Activated CD4-positive, alpha-beta T cell treated with anti-CD3 and anti-CD28 coated beads for 36 hours (primary cell): ENCODE measurements around the gene HDHD5. TPM values are rescaled to one million over a fixed set of nuclear protein-coding genes. Genes with fewer than 3 reads are reported as not detected.

ENCODE experiments used
- ATAC-seq: fragments of 200-7000 bp; cut with Tn5 transposase; one replicate; pipeline ENCODE4 v1.10.0; 2021; ENCODE audit warnings: mild to moderate bottlenecking, moderate library complexity
- CTCF ChIA-PET: fragments of 350-600 bp; sonication (Branson Sonifier 250); formaldehyde crosslinking; loops from one replicate; lab custom pipeline; 2021; ENCODE audit warnings: antibody characterized with exemption; lab: Charles Lee
- POLR2A ChIA-PET: fragments of 350-600 bp; sonication (Branson Sonifier 250); formaldehyde crosslinking; loops from one replicate; lab custom pipeline; 2021; ENCODE audit warnings: antibody characterized with exemption, inconsistent platforms; lab: Charles Lee
- DNase-seq: peaks from one replicate; pipeline ENCODE4 v3.0.0-alpha.2; 2020
- H3K27ac Mint-ChIP-seq: one replicate; pipeline ENCODE4 v1.8.0; 2021; ENCODE audit warnings: mixed read lengths
- H3K27me3 Mint-ChIP-seq: one replicate; pipeline ENCODE4 v1.8.0; 2021; ENCODE audit warnings: mixed read lengths
- H3K36me3 Mint-ChIP-seq: one replicate; pipeline ENCODE4 v1.8.0; 2021; ENCODE audit warnings: low read depth, mixed read lengths
- H3K4me1 Mint-ChIP-seq: one replicate; pipeline ENCODE4 v1.8.0; 2021; ENCODE audit warnings: mixed read lengths
- H3K4me3 Mint-ChIP-seq: one replicate; pipeline ENCODE4 v1.8.0; 2021; ENCODE audit warnings: mild to moderate bottlenecking, moderate library complexity, mixed read lengths
- H3K9me3 Mint-ChIP-seq: one replicate; pipeline ENCODE4 v1.8.0; 2021; ENCODE audit warnings: low read depth, mixed read lengths
- intact Hi-C, 2 experiments: fragments of 100-400 bp; cut with DNase I in 1 of 2; cut with micrococcal nuclease in 1 of 2; formaldehyde crosslinking; loops; one replicate each; pipeline versions ENCODE4 v1.14.2 to v1.15.1; 2022 to 2024; cut with DNase I, micrococcal nuclease
- total RNA-seq, 2 experiments: library from RNA; stranded (reverse); gene quantifications; one replicate each; pipeline ENCODE4 v1.2.3, GENCODE V29; 2021

The HDHD5 gene
- total RNA-seq, 2 experiments from 2014 or later, result 51.6 to 69.0 TPM

GRCh38 chr22:17172029-17172833 is 13.2 kb upstream of the HDHD5 start:
- peak overlapping the region; percentile 51 for H3K27ac Mint-ChIP-seq
- no peak for ATAC-seq
- POLR2A ChIA-PET, result interaction anchor here (0.8 kb wide), 1 partner anchor 14 kb away, joined by 5 read pairs; no protein-coding TSS in a partner anchor

DNA sequence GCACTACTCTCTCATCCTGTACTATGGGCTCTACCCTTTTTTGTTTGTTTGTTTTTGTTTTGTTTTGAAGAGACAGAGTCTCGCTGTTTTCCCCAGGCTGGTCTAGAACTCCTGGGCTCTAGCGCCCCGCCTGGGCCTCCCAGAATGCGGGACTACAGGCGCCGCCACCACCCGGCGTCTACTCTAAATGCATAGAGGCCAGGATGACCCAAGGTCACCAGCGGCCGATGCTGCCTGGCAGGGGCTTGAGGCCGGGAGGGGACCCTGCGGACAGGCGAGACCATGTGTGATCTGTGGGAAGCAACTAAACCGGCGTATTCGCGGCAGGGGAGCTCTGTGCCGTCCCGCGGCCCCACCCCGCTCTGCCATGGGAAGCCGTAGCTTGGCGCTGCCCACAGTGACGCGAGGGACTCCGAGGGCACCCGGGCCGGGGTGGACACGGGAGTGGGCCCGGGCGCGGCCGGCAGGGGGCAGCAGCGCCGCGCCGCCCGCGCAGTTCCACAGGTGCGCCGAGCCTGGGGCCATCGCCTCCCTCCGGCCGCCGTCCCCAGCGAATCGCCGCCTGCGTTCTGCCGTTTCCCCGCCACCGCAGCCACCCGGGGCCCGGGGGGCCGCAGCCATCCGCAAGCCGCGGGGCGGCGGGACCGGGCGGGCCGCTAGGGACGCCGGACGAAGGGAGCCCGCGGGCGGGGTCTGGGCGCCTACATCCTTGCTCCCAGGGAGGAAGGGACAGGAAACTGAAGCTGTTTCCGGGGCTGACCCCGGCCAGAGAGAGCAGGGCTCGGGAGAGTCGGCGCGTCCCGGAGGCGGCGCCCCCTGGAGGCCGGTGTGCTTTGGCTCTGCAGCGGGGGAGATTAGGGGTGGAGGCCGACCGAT is 12.3 kb upstream of the HDHD5 start:
- CTCF ChIA-PET, result interaction anchor here (0.6 to 3.6 kb wide), 45 partner anchors 9 to 518 kb away, joined by 3 to 64 read pairs (median 4); partner anchors contain the start of genes ADA2 and HDHD5
- peak; percentile 91 for DNase-seq
- H3K4me3 Mint-ChIP-seq, result peak overlapping the region; percentile 78
- POLR2A ChIA-PET, result interaction anchor here (0.8 kb wide), 1 partner anchor 14 kb away, joined by 5 read pairs; no protein-coding TSS in a partner anchor
- ATAC-seq, result peak; percentile 91
- intact Hi-C loops, result loop anchor here (1.0 to 5.0 kb wide), 6 partner anchors 12 to 466 kb away; partner anchors contain the start of genes HDHD5 (in 2 of the 2), BCL2L13 (in 1 of the 2), CECR2 (in 1 of the 2) and IL17RA (in 1 of the 2)
- H3K27me3 Mint-ChIP-seq, result no peaks in the 10 kb centered on the region
- peaks cover 7% of the 10 kb centered on the region for H3K4me1 Mint-ChIP-seq
- peak overlapping the region; percentile 72 for H3K27ac Mint-ChIP-seq
- no peaks in the 10 kb centered on the region for H3K36me3 Mint-ChIP-seq
- H3K9me3 Mint-ChIP-seq, result no peaks in the 10 kb centered on the region

More at GRCh38 chr22:17172029-17172833, 13.2 kb upstream of the HDHD5 start:
- H3K4me1 Mint-ChIP-seq, result peaks cover 7% of the 10 kb centered on the region
- H3K9me3 Mint-ChIP-seq, result no peaks in the 10 kb centered on the region
- peak overlapping the region; percentile 78 for H3K4me3 Mint-ChIP-seq
- H3K27me3 Mint-ChIP-seq, result no peaks in the 10 kb centered on the region
- DNase-seq, result no peak
- CTCF ChIA-PET, result interaction anchor here (0.6 to 3.6 kb wide), 46 partner anchors 8 to 517 kb away, joined by 3 to 64 read pairs (median 4); partner anchors contain the start of genes ADA2 and HDHD5
- H3K36me3 Mint-ChIP-seq, result no peaks in the 10 kb centered on the region
- intact Hi-C loops, result loop anchor here in 1 of 2 experiments (5.0 kb wide), 1 partner anchor 465 kb away; the partner anchor contains the start of gene BCL2L13

GRCh38 chr22:17167486-17167885 is 8.4 kb upstream of the HDHD5 start:
- ChIA-PET CTCF (no interaction called here), POLR2A (no interaction called here)
- H3K4me3 Mint-ChIP-seq, result no peak overlapping the region
- intact Hi-C loops, result no loop called here
- H3K27me3 Mint-ChIP-seq, result no peaks in the 10 kb centered on the region
- DNase-seq (no peak), ATAC-seq (no peak)
- no peak overlapping the region for H3K27ac Mint-ChIP-seq
- no peaks in the 10 kb centered on the region for H3K36me3 Mint-ChIP-seq
- no peaks in the 10 kb centered on the region for H3K9me3 Mint-ChIP-seq
- H3K4me1 Mint-ChIP-seq, result peaks cover 7% of the 10 kb centered on the region

DNA sequence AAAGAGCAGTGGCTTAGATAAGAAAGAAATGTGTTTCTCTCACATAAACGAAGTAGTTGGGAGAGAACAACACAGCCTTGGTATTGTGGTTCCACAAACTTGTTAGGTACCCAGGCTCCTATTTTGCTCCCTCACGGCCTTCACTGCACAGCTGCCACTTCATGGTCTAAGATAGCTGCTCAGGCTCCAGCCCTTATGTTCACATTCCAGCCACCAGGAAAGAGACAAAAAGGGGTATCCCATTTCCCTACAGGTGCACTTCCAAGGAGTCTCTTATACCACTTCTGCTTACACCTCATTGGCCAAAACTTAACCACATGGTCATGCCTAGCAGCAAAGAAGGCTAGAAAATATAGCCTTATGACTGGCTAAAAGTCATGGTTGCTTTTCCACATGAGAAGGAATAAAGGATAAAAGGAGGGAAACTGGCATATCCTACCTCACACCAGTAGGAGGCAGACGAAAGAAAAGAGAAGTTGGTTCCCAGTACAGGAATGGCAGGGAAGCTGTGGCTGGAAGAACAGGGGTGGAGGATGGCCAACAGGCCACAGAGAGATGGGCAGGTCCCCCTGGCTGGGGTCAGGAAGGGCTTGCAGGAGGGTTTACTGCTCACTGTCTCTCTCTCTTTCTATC is 5.4 kb upstream of the HDHD5 start:
- Mint-ChIP-seq H3K36me3 (no peaks in the 10 kb centered on the region), H3K9me3 (no peaks in the 10 kb centered on the region), H3K27ac (no peak overlapping the region), H3K4me1 (peaks cover 5% of the 10 kb centered on the region), H3K4me3 (no peak overlapping the region), H3K27me3 (no peaks in the 10 kb centered on the region)
- intact Hi-C loops, result no loop called here
- POLR2A ChIA-PET, result no interaction called here
- CTCF ChIA-PET, result interaction anchor here (0.7 kb wide), 1 partner anchor 9 kb away, joined by 3 read pairs; no protein-coding TSS in a partner anchor
- no peak for ATAC-seq
- DNase-seq, result no peak

DNA sequence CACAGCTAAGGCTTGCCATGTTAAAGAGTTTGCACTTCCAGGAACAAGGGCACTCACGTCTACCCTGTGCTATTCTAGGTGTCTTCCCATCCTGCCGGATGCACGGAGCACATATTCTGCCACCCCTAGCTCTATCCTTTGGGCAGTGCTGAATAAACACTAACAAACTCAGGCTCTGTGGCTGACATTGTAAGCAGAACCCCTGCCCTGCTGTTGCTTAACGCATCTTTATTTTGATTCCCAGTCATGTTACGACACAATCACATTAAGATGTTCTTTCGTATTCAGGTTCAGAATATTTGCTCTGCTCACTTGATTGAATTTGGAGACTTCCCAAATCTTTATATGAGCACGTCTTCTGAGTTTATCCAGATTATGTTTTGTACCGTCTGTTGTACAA is 3.7 kb upstream of the HDHD5 start:
- ChIA-PET POLR2A (no interaction called here), CTCF (interaction anchor here (1.4 to 2.7 kb wide), 2 partner anchors 9 to 12 kb away, joined by 3 to 22 read pairs; no protein-coding TSS in a partner anchor)
- peaks cover 10% of the 10 kb centered on the region for H3K4me1 Mint-ChIP-seq
- ATAC-seq, result no peak
- H3K4me3 Mint-ChIP-seq, result no peak overlapping the region
- no peak for DNase-seq
- peaks cover 8% of the 10 kb centered on the region for H3K36me3 Mint-ChIP-seq
- H3K27ac Mint-ChIP-seq, result no peak overlapping the region
- no peaks in the 10 kb centered on the region for H3K27me3 Mint-ChIP-seq
- intact Hi-C loops, result no loop called here
- no peaks in the 10 kb centered on the region for H3K9me3 Mint-ChIP-seq

GRCh38 chr22:17161991-17162390 is 2.9 kb upstream of the HDHD5 start:
- H3K9me3 Mint-ChIP-seq, result no peaks in the 10 kb centered on the region
- H3K4me3 Mint-ChIP-seq, result no peak overlapping the region
- H3K27me3 Mint-ChIP-seq, result no peaks in the 10 kb centered on the region
- intact Hi-C loops, result no loop called here
- ATAC-seq, result no peak
- DNase-seq, result no peak
- H3K36me3 Mint-ChIP-seq, result peaks cover 11% of the 10 kb centered on the region
- POLR2A ChIA-PET, result no interaction called here
- H3K4me1 Mint-ChIP-seq, result peaks cover 16% of the 10 kb centered on the region
- H3K27ac Mint-ChIP-seq, result no peak overlapping the region
- CTCF ChIA-PET, result interaction anchor here (0.5 to 2.7 kb wide), 3 partner anchors 10 to 343 kb away, joined by 3 to 22 read pairs (median 3); no protein-coding TSS in a partner anchor

GRCh38 chr22:17159504-17159951 is 451 bp upstream of the HDHD5 start:
- peak overlapping the region; percentile 84 for H3K4me3 Mint-ChIP-seq
- ChIA-PET POLR2A (no interaction called here), CTCF (interaction anchor here (0.7 to 7.7 kb wide), 4 partner anchors 9 to 84 kb away, joined by 4 to 64 read pairs (median 10); no protein-coding TSS in a partner anchor)
- peak; percentile 90 for DNase-seq
- H3K27me3 Mint-ChIP-seq, result no peaks in the 10 kb centered on the region
- H3K27ac Mint-ChIP-seq, result peak overlapping the region; percentile 87
- H3K36me3 Mint-ChIP-seq, result peaks cover 24% of the 10 kb centered on the region
- intact Hi-C loops, result loop anchor here (1.0 to 5.0 kb wide), 9 partner anchors 12 to 918 kb away; partner anchors contain the start of genes IL17RA (in 2 of the 2), ATP6V1E1 (in 1 of the 2), BCL2L13 (in 1 of the 2) and BID (in 1 of the 2)
- ATAC-seq, result peak; percentile 72
- H3K4me1 Mint-ChIP-seq, result peaks cover 32% of the 10 kb centered on the region
- H3K9me3 Mint-ChIP-seq, result no peaks in the 10 kb centered on the region

- Mint-ChIP-seq H3K4me1 (peaks cover 35% of the 10 kb centered on the region), H3K4me3 (peak overlapping the region; percentile 84), H3K36me3 (peaks cover 24% of the 10 kb centered on the region), H3K9me3 (no peaks in the 10 kb centered on the region), H3K27me3 (no peaks in the 10 kb centered on the region), H3K27ac (peak overlapping the region; percentile 82)
- intact Hi-C loops, result loop anchor here (5.0 kb wide), 3 partner anchors 36 to 614 kb away; partner anchors contain the start of genes BCL2L13 (in 1 of the 2), BID (in 1 of the 2) and TMEM121B (in 1 of the 2)
- no peak for DNase-seq
- ATAC-seq, result no peak
- ChIA-PET POLR2A (interaction anchor here (0.6 to 1.4 kb wide), 2 partner anchors 14 to 87 kb away, joined by 3 to 5 read pairs; no protein-coding TSS in a partner anchor), CTCF (interaction anchor here (1.0 to 7.7 kb wide), 6 partner anchors 10 to 84 kb away, joined by 3 to 64 read pairs (median 6); no protein-coding TSS in a partner anchor)
These were observed 905 bp downstream of the HDHD5 start for GRCh38 chr22:17158176-17158567.

GRCh38 chr22:17157714-17158113 is 1.4 kb downstream of the HDHD5 start:
- ATAC-seq, result no peak
- Mint-ChIP-seq H3K4me1 (peaks cover 35% of the 10 kb centered on the region), H3K36me3 (peaks cover 24% of the 10 kb centered on the region), H3K27me3 (no peaks in the 10 kb centered on the region), H3K4me3 (peak overlapping the region; percentile 84), H3K27ac (no peak overlapping the region), H3K9me3 (no peaks in the 10 kb centered on the region)
- intact Hi-C loops, result loop anchor here (5.0 kb wide), 3 partner anchors 35 to 615 kb away; partner anchors contain the start of genes BCL2L13 (in 1 of the 2), BID (in 1 of the 2) and TMEM121B (in 1 of the 2)
- DNase-seq, result no peak
- CTCF ChIA-PET, result interaction anchor here (0.6 to 7.7 kb wide), 6 partner anchors 10 to 83 kb away, joined by 3 to 64 read pairs (median 4); no protein-coding TSS in a partner anchor
- POLR2A ChIA-PET, result interaction anchor here (1.4 kb wide), 1 partner anchor 14 kb away, joined by 5 read pairs; no protein-coding TSS in a partner anchor

DNA sequence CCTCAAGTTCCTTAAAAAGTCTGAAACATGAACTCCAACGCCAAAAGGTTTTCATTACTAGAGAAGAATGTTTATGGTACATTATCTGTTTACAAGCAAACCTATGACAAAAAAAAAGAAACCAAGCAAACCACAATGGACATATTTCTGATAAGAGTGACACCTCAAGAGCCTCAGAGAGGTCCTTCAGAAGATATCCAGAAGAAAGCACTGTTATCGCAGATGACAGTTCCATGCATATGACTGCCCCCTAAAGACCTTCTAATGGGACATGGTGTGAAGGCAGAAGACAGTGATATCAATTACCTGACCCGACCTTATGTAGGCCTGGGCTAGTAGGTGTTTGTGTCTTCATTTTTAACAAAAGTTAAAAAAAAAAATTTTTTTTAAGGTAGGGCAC is 3.1 kb downstream of the HDHD5 start:
- intact Hi-C loops, result loop anchor here (5.0 kb wide), 3 partner anchors 34 to 616 kb away; partner anchors contain the start of genes BCL2L13 (in 1 of the 2), BID (in 1 of the 2) and TMEM121B (in 1 of the 2)
- ChIA-PET POLR2A (no interaction called here), CTCF (interaction anchor here (0.6 to 7.7 kb wide), 2 partner anchors 16 to 48 kb away, joined by 3 to 64 read pairs; no protein-coding TSS in a partner anchor)
- Mint-ChIP-seq H3K36me3 (peaks cover 31% of the 10 kb centered on the region), H3K27me3 (no peaks in the 10 kb centered on the region), H3K4me1 (peaks cover 44% of the 10 kb centered on the region), H3K4me3 (peak overlapping the region; percentile 8), H3K9me3 (no peaks in the 10 kb centered on the region), H3K27ac (peak overlapping the region; percentile 0)
- DNase-seq, result no peak
- no peak for ATAC-seq
